NCI-H1436 (cell line): ENCODE results near the gene PRND.
"Not testable (repeated sequence)": the region's sequence is repeated elsewhere in the genome, so short reads cannot be mapped to it uniquely, and the experiment has no call there.

Experiments
- DNase-seq: peaks from one replicate; lab custom pipeline; 2025; lab: John Stamatoyannopoulos, UW

PRND gene

GRCh38 chr20:4708856-4709255 is 12.9 kb upstream of the PRND start:
- DNase-seq = no peak

GRCh38 chr20:4709261-4710105 is 12.2 kb upstream of the PRND start:
- no peak for DNase-seq

- DNase-seq = no peak
Observed at GRCh38 chr20:4710106-4710475, 11.6 kb upstream of the PRND start.

GRCh38 chr20:4711511-4711910 is 10.2 kb upstream of the PRND start:
- DNase-seq = no peak

GRCh38 chr20:4713401-4713800 is 8.3 kb upstream of the PRND start:
- DNase-seq = no peak

- DNase-seq = no peak
Observed at GRCh38 chr20:4714818-4715217, 6.9 kb upstream of the PRND start.

GRCh38 chr20:4717816-4718570 is 3.7 kb upstream of the PRND start:
- DNase-seq = no peak

GRCh38 chr20:4719190-4719589 is 2.5 kb upstream of the PRND start:
- no peak for DNase-seq

GRCh38 chr20:4720041-4720976 is 1.4 kb upstream of the PRND start:
- DNase-seq = peak; percentile 14

- DNase-seq = no peak
Observed at GRCh38 chr20:4720977-4721349, 746 bp upstream of the PRND start.

- no peak for DNase-seq
Observed at GRCh38 chr20:4722571-4722970, 862 bp downstream of the PRND start.

GRCh38 chr20:4722993-4723392 is 1.3 kb downstream of the PRND start:
- no peak for DNase-seq

- DNase-seq = not testable (repeated sequence)
Observed at GRCh38 chr20:4723553-4723952, 1.8 kb downstream of the PRND start.

- no peak for DNase-seq
Observed at GRCh38 chr20:4724459-4725262, 3.0 kb downstream of the PRND start.

GRCh38 chr20:4725263-4725550 is 3.5 kb downstream of the PRND start:
- DNase-seq = no peak

GRCh38 chr20:4726710-4727397 is 5.1 kb downstream of the PRND start:
- no peak for DNase-seq

GRCh38 chr20:4728120-4728760 is 6.5 kb downstream of the PRND start:
- DNase-seq = no peak

- DNase-seq = no peak
Observed at GRCh38 chr20:4729265-4729664, 7.6 kb downstream of the PRND start.

- no peak for DNase-seq
Observed at GRCh38 chr20:4730780-4731179, 9.1 kb downstream of the PRND start.

- DNase-seq = no peak
Observed at GRCh38 chr20:4736875-4737274, 15.2 kb downstream of the PRND start.
